ENCODE measurements around the gene TEAD1.

GRCh38 chr11:12983336-12983735 is 309.1 kb downstream of the TEAD1 start:
- no peak for TF ChIP-seq CTCF (IDR thresholded peaks at IDR 0.05)
- TF ChIP-seq POLR2A (IDR thresholded peaks at IDR 0.05), result no peak
